Measurements from ENCODE around the gene XXYLT1. TPM values are rescaled to one million over a fixed set of nuclear protein-coding genes. Genes with fewer than 3 reads are reported as not detected.

XXYLT1 gene
- total RNA-seq, 1 experiment from 2014 or later = 23.4 TPM

GRCh38 chr3:195114786-195115599 is 156.0 kb downstream of the XXYLT1 start:
- Mint-ChIP-seq H3K36me3 (no peaks in the 10 kb centered on the region), H3K27me3 (ENCODE audit: low read depth) (no peaks in the 10 kb centered on the region), H3K27ac (no peak overlapping the region; the same call in 1 of the 2 replicates), H3K9me3 (no peaks in the 10 kb centered on the region), H3K4me3 (no peak overlapping the region), H3K4me1 (peaks cover 21% of the 10 kb centered on the region)
- TF ChIP-seq ZSCAN18 (CRISPR knock-in tag; IDR thresholded peaks at IDR 0.05) (no peak), NR3C1 (CRISPR knock-in tag; conservative IDR thresholded peaks at IDR 0.05; ENCODE audit: low read depth) (no peak), ZNF219 (CRISPR knock-in tag; IDR thresholded peaks at IDR 0.05; ENCODE audit: borderline replicate concordance) (no peak), GRHL2 (CRISPR knock-in tag; IDR thresholded peaks at IDR 0.05; ENCODE audit: insufficient replicate concordance, severe bottlenecking) (no peak), ZNF512 (CRISPR knock-in tag; IDR thresholded peaks at IDR 0.05; ENCODE audit: borderline replicate concordance) (no peak), JUN (CRISPR knock-in tag; IDR thresholded peaks at IDR 0.05) (no peak), SP1 (CRISPR knock-in tag; conservative IDR thresholded peaks at IDR 0.05) (no peak), SMAD4 (CRISPR knock-in tag; IDR thresholded peaks at IDR 0.05) (no peak)
- TF ChIP-seq, protein P1, sequence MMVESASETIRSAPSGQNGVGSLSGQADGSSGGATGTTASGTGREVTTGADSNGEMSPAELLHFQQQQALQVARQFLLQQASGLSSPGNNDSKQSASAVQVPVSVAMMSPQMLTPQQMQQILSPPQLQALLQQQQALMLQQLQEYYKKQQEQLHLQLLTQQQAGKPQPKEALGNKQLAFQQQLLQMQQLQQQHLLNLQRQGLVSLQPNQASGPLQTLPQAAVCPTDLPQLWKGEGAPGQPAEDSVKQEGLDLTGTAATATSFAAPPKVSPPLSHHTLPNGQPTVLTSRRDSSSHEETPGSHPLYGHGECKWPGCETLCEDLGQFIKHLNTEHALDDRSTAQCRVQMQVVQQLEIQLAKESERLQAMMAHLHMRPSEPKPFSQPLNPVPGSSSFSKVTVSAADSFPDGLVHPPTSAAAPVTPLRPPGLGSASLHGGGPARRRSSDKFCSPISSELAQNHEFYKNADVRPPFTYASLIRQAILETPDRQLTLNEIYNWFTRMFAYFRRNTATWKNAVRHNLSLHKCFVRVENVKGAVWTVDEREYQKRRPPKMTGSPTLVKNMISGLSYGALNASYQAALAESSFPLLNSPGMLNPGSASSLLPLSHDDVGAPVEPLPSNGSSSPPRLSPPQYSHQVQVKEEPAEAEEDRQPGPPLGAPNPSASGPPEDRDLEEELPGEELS (CRISPR knock-in tag; IDR thresholded peaks at IDR 0.05) = no peak
- POLR2A ChIA-PET = no interaction called here
- ATAC-seq = no peak
- DNase-seq (ENCODE audit: low spot score) = no peak
- CTCF ChIA-PET = interaction anchor here (1.0 to 2.4 kb wide), 4 partner anchors 9 to 80 kb away, joined by 3 to 11 read pairs (median 3); no protein-coding TSS in a partner anchor

DNA sequence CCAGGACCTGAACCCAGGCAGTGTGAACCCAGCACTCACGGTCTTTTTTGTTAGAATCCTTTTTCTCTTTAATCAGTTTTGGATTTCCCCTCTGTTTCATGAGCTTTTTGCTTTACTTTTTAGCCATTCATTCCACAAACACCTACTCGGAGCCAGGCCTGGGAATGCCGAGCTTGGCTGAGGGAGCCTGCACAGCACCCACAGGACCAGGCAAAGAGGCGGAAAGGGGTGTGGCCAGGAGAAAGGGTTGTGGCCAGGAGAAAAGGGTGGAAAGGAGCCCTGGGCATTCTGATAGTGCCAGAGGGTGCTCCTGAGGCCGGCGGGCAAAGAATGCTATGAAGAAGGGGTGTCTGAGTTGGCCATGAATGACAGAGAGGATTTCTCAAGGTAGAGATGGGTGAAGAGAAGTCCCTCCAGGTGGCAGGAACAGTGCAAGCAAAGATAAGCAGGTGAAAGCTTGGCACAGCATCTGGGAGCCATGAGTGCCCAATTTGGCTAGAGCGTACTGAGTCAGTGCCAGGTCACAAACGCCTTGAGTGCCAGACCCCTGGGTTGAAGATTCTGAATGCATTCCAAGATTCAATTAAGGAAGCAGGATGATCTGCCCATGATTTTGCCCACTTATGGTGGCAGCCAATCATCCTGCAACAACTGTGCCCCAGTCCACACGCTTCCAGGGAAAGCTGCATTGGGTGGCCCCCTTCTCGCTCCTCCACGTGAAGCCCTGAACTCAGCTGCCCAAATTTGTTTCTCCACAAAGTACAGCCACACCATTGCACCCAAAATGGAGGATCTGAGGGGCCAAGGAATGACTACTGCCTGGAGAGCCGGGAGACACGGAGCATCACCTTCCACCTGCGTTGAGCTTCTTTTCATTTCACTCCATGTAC is 157.2 kb downstream of the XXYLT1 start:
- Mint-ChIP-seq H3K4me1 (peaks cover 12% of the 10 kb centered on the region), H3K27me3 (ENCODE audit: low read depth) (no peaks in the 10 kb centered on the region), H3K27ac (no peak overlapping the region; the same call in 1 of the 2 replicates), H3K4me3 (no peak overlapping the region), H3K36me3 (no peaks in the 10 kb centered on the region), H3K9me3 (no peaks in the 10 kb centered on the region)
- TF ChIP-seq JUN (CRISPR knock-in tag; IDR thresholded peaks at IDR 0.05) = no peak
- TF ChIP-seq ZSCAN18 (CRISPR knock-in tag; IDR thresholded peaks at IDR 0.05) = no peak
- no peak for TF ChIP-seq EMX1 (CRISPR knock-in tag; IDR thresholded peaks at IDR 0.05)
- no peak for TF ChIP-seq FOXJ3 (CRISPR knock-in tag; IDR thresholded peaks at IDR 0.05; ENCODE audit: borderline replicate concordance)
- TF ChIP-seq, protein P2, sequence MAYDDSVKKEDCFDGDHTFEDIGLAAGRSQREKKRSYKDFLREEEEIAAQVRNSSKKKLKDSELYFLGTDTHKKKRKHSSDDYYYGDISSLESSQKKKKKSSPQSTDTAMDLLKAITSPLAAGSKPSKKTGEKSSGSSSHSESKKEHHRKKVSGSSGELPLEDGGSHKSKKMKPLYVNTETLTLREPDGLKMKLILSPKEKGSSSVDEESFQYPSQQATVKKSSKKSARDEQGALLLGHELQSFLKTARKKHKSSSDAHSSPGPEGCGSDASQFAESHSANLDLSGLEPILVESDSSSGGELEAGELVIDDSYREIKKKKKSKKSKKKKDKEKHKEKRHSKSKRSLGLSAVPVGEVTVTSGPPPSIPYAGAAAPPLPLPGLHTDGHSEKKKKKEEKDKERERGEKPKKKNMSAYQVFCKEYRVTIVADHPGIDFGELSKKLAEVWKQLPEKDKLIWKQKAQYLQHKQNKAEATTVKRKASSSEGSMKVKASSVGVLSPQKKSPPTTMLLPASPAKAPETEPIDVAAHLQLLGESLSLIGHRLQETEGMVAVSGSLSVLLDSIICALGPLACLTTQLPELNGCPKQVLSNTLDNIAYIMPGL (CRISPR knock-in tag; IDR thresholded peaks at IDR 0.05) = no peak
- no peak for TF ChIP-seq SMAD4 (CRISPR knock-in tag; IDR thresholded peaks at IDR 0.05)
- no peak for TF ChIP-seq CTCF (IDR thresholded peaks at IDR 0.05)
- no peak for TF ChIP-seq ZNF121 (CRISPR knock-in tag; IDR thresholded peaks at IDR 0.05)
- TF ChIP-seq TP53 (CRISPR knock-in tag; IDR thresholded peaks at IDR 0.05) = no peak
- TF ChIP-seq, protein P3, sequence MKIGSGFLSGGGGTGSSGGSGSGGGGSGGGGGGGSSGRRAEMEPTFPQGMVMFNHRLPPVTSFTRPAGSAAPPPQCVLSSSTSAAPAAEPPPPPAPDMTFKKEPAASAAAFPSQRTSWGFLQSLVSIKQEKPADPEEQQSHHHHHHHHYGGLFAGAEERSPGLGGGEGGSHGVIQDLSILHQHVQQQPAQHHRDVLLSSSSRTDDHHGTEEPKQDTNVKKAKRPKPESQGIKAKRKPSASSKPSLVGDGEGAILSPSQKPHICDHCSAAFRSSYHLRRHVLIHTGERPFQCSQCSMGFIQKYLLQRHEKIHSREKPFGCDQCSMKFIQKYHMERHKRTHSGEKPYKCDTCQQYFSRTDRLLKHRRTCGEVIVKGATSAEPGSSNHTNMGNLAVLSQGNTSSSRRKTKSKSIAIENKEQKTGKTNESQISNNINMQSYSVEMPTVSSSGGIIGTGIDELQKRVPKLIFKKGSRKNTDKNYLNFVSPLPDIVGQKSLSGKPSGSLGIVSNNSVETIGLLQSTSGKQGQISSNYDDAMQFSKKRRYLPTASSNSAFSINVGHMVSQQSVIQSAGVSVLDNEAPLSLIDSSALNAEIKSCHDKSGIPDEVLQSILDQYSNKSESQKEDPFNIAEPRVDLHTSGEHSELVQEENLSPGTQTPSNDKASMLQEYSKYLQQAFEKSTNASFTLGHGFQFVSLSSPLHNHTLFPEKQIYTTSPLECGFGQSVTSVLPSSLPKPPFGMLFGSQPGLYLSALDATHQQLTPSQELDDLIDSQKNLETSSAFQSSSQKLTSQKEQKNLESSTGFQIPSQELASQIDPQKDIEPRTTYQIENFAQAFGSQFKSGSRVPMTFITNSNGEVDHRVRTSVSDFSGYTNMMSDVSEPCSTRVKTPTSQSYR (CRISPR knock-in tag; IDR thresholded peaks at IDR 0.05) = no peak
- TF ChIP-seq ZNF232 (CRISPR knock-in tag; IDR thresholded peaks at IDR 0.05) = no peak
- ChIA-PET CTCF (interaction anchor here (0.9 kb wide), 1 partner anchor 113 kb away, joined by 3 read pairs; no protein-coding TSS in a partner anchor), POLR2A (no interaction called here)
- DNase-seq (ENCODE audit: low spot score) = no peak
- ATAC-seq = no peak

All from WTC11 (cell line).